Measurements from ENCODE around the gene KLK1. TPM values are rescaled to one million over a fixed set of nuclear protein-coding genes. Genes with fewer than 3 reads are reported as not detected.
A peak's percentile ranks its signal among the peaks of the same experiment; 100 is the strongest.

The KLK1 gene
- total and polyA plus RNA-seq, 10 donors: 1.3 to 56.5 (median 14.3) TPM

- Histone ChIP-seq H3K27me3 (replicated peaks in 1 of 7) (peaks cover 0 to 5% (median 0%) of the 10 kb centered on the region in 7 donors), H3K4me1 (peaks cover 0 to 16% (median 4%) of the 10 kb centered on the region in 6 donors), H3K9me3 (no peaks in the 10 kb centered on the region), H3K27ac (no peak overlapping the region), H3K4me3 (no peak overlapping the region), H3K36me3 (peaks cover 0 to 63% (median 37%) of the 10 kb centered on the region in 6 donors)
- DNase-seq: no peak
- intact Hi-C loops (cut with DNase I; ENCODE audit: low total_unique reads): no loop called here
- TF ChIP-seq POLR2A (IDR thresholded peaks at IDR 0.05) (no peak), POLR2AphosphoS5 (IDR thresholded peaks at IDR 0.05) (peak in 1 of 3 donors; percentile 21)
- 81 to 98% (median 88%) methylated on average over 6 to 9 of the region's 9 CpGs for WGBS, 5 donors
These were observed 27.4 kb downstream of the KLK1 start for GRCh38 chr19:50796128-50796633.

GRCh38 chr19:50795664-50796073 is 27.9 kb downstream of the KLK1 start:
- no peak for TF ChIP-seq POLR2A (IDR thresholded peaks at IDR 0.05)
- TF ChIP-seq, protein P1, sequence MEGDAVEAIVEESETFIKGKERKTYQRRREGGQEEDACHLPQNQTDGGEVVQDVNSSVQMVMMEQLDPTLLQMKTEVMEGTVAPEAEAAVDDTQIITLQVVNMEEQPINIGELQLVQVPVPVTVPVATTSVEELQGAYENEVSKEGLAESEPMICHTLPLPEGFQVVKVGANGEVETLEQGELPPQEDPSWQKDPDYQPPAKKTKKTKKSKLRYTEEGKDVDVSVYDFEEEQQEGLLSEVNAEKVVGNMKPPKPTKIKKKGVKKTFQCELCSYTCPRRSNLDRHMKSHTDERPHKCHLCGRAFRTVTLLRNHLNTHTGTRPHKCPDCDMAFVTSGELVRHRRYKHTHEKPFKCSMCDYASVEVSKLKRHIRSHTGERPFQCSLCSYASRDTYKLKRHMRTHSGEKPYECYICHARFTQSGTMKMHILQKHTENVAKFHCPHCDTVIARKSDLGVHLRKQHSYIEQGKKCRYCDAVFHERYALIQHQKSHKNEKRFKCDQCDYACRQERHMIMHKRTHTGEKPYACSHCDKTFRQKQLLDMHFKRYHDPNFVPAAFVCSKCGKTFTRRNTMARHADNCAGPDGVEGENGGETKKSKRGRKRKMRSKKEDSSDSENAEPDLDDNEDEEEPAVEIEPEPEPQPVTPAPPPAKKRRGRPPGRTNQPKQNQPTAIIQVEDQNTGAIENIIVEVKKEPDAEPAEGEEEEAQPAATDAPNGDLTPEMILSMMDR (IDR thresholded peaks at IDR 0.05 in 8 of 11, conservative IDR thresholded peaks at IDR 0.05 in 3 of 11): no peak
- TF ChIP-seq POLR2AphosphoS5 (IDR thresholded peaks at IDR 0.05): no peak
- intact Hi-C loops (cut with DNase I; ENCODE audit: low total_unique reads): no loop called here
- H3K27ac ChIP-seq: no peak overlapping the region
- WGBS, 5 donors: 75 to 100% (median 94%) methylated on average over 3 to 4 of the region's 4 CpGs
- DNase-seq: no peak
- H3K36me3 ChIP-seq: peaks cover 0 to 58% (median 32%) of the 10 kb centered on the region in 6 donors
- H3K9me3 ChIP-seq: no peaks in the 10 kb centered on the region
- no peak overlapping the region for H3K4me3 ChIP-seq
- peaks cover 0 to 5% (median 0%) of the 10 kb centered on the region in 7 donors for H3K27me3 ChIP-seq (replicated peaks in 1 of 7)
- peaks cover 0 to 16% (median 4%) of the 10 kb centered on the region in 6 donors for H3K4me1 ChIP-seq

DNA sequence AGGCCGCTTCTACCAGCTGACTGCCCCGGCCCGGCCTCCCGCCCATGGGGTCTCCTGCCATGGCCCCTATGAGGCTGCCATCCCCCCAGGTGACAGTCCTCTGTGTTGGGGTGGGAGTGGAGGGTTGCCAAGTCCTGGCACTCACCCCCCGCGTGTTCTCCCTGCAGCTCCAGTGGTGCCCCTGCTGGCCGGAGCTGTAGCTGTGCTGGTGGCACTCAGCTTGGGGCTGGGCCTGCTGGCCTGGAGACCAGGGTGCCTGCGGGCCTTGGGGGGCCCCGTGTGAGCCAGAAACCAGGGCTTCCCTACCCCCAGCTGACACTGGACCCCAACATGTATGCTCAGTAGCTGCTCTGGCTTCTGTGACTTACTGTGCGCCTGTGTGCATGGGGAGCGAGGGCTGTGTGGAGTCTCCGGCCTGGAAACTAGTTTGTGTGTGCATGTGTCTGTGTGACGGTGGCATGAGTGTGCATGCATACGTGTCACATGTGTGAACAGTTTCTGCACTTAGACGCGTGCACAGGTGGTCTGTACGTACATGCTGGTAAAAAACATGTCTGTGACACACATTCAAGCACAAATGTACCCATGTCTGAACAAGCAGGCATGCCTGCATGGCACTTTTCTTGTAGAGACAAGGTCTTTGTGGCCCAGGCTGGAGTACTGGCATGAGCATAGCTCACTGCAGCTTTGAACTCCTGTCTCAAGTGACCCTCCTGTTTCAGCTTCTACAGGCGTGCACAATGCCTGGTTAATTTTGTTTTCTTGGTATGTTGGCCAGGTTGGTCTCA is 28.5 kb downstream of the KLK1 start:
- no peak for DNase-seq
- H3K9me3 ChIP-seq: no peaks in the 10 kb centered on the region
- intact Hi-C loops (cut with DNase I; ENCODE audit: low total_unique reads): no loop called here
- H3K27me3 ChIP-seq (replicated peaks in 1 of 7): peaks cover 0 to 5% (median 0%) of the 10 kb centered on the region in 7 donors
- TF ChIP-seq POLR2A (IDR thresholded peaks at IDR 0.05): no peak
- peak in 1 of 3 donors; percentile 65 for TF ChIP-seq POLR2AphosphoS5 (IDR thresholded peaks at IDR 0.05)
- H3K36me3 ChIP-seq: peaks cover 0 to 52% (median 31%) of the 10 kb centered on the region in 6 donors
- H3K4me3 ChIP-seq: no peak overlapping the region
- peaks cover 0 to 16% (median 4%) of the 10 kb centered on the region in 6 donors for H3K4me1 ChIP-seq
- no peak overlapping the region for H3K27ac ChIP-seq
- WGBS, 5 donors: 52 to 62% (median 59%) methylated on average over 14 to 18 of the region's 18 CpGs

- no peak overlapping the region for H3K4me3 ChIP-seq
- intact Hi-C loops (cut with DNase I; ENCODE audit: low total_unique reads): no loop called here
- H3K9me3 ChIP-seq: no peaks in the 10 kb centered on the region
- peaks cover 0 to 5% (median 0%) of the 10 kb centered on the region in 7 donors for H3K27me3 ChIP-seq (replicated peaks in 1 of 7)
- peak; percentile 4 to 26 (median 18) for TF ChIP-seq POLR2AphosphoS5 (IDR thresholded peaks at IDR 0.05)
- TF ChIP-seq POLR2A (IDR thresholded peaks at IDR 0.05): no peak
- peaks cover 0 to 13% (median 4%) of the 10 kb centered on the region in 6 donors for H3K4me1 ChIP-seq
- peaks cover 0 to 44% (median 28%) of the 10 kb centered on the region in 6 donors for H3K36me3 ChIP-seq
- DNase-seq: no peak
- H3K27ac ChIP-seq: no peak overlapping the region
- 27 to 41% (median 34%) methylated on average over 16 of the region's 16 CpGs for WGBS, 5 donors
These were observed 29.3 kb downstream of the KLK1 start for GRCh38 chr19:50794074-50794875.

GRCh38 chr19:50793558-50794065 is 30.0 kb downstream of the KLK1 start:
- no peak overlapping the region for H3K4me3 ChIP-seq
- no peak for DNase-seq
- H3K4me1 ChIP-seq: peaks cover 0 to 13% (median under 1%) of the 10 kb centered on the region in 6 donors
- no peaks in the 10 kb centered on the region for H3K9me3 ChIP-seq
- 68 to 77% (median 75%) methylated on average over 9 to 11 of the region's 11 CpGs for WGBS, 5 donors
- no peak for TF ChIP-seq POLR2A (IDR thresholded peaks at IDR 0.05)
- peak in 2 of 3 donors; percentile 38 to 60 for TF ChIP-seq POLR2AphosphoS5 (IDR thresholded peaks at IDR 0.05)
- peaks cover 0 to 37% (median 21%) of the 10 kb centered on the region in 6 donors for H3K36me3 ChIP-seq
- H3K27me3 ChIP-seq (replicated peaks in 1 of 7): peaks cover 0 to 5% (median 0%) of the 10 kb centered on the region in 7 donors
- intact Hi-C loops (cut with DNase I; ENCODE audit: low total_unique reads): no loop called here
- no peak overlapping the region for H3K27ac ChIP-seq
